IMR-90 (cell line): ENCODE results near the gene NXPH4.

Source experiments
- BHLHE40 ChIP-seq: fragments of 150-350 bp; IDR thresholded peaks from 2 replicates; pipeline ENCODE4 v1.6.1; 2016; ENCODE audit warnings: mild to moderate bottlenecking, low read depth, low read length
- CHD1 ChIP-seq: IDR thresholded peaks from 2 replicates; pipeline ENCODE4 v1.6.1; 2012; ENCODE audit warnings: low read depth, low read length, improper control_type of control experiment
- CTCF ChIP-seq: conservative IDR thresholded peaks from 2 replicates; pipeline ENCODE4 v1.5.1; 2012; ENCODE audit warnings: mild to moderate bottlenecking, low read depth, low read length, improper control_type of control experiment
- ELK1 ChIP-seq: fragments of 150-350 bp; IDR thresholded peaks from 2 replicates; pipeline ENCODE4 v1.6.1; 2016; ENCODE audit warnings: low read depth, mild to moderate bottlenecking, low read length, moderate library complexity, borderline replicate concordance
- FOS ChIP-seq: fragments of 150-350 bp; IDR thresholded peaks from 2 replicates; pipeline ENCODE4 v1.6.1; 2016; ENCODE audit warnings: low read depth, low read length
- POLR2A ChIP-seq: IDR thresholded peaks from 2 replicates; pipeline ENCODE4 v1.6.1; 2012; ENCODE audit warnings: mild to moderate bottlenecking, low read depth, low read length
- RAD21 ChIP-seq: IDR thresholded peaks from 2 replicates; pipeline ENCODE4 v1.6.1; 2012; ENCODE audit warnings: low read length, improper control_type of control experiment
- RFX5 ChIP-seq: IDR thresholded peaks from 2 replicates; pipeline ENCODE4 v1.8.0; 2012; ENCODE audit warnings: low read depth, mild to moderate bottlenecking, low read length, moderate library complexity
- SMC3 ChIP-seq: fragments of 150-350 bp; IDR thresholded peaks from 2 replicates; pipeline ENCODE4 v1.6.1; 2016; ENCODE audit warnings: low read depth, mild to moderate bottlenecking, antibody characterized with exemption, low read length, moderate library complexity
- USF2 ChIP-seq: fragments of 150-350 bp; IDR thresholded peaks from 2 replicates; pipeline ENCODE4 v1.6.1; 2017; ENCODE audit warnings: mild to moderate bottlenecking, antibody characterized with exemption, low read length, low read depth

GRCh38 chr12:57199191-57199590 is 17.4 kb upstream of the NXPH4 start:
- TF ChIP-seq CTCF (no peak), SMC3 (no peak), USF2 (no peak), POLR2A (no peak), RFX5 (no peak), ELK1 (no peak), RAD21 (no peak), BHLHE40 (no peak), CHD1 (no peak), FOS (no peak)
